COLO668 (cell line): ENCODE measurements around the gene ERGIC1.
"Not testable (repeated sequence)": the region's sequence is repeated elsewhere in the genome, so short reads cannot be mapped to it uniquely, and the experiment has no call there.

Source experiments
- DNase-seq: peaks from one replicate; lab custom pipeline; 2025; ENCODE audit not compliant: unreplicated experiment; lab: John Stamatoyannopoulos, UW

The ERGIC1 gene, protein sequence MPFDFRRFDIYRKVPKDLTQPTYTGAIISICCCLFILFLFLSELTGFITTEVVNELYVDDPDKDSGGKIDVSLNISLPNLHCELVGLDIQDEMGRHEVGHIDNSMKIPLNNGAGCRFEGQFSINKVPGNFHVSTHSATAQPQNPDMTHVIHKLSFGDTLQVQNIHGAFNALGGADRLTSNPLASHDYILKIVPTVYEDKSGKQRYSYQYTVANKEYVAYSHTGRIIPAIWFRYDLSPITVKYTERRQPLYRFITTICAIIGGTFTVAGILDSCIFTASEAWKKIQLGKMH

DNA sequence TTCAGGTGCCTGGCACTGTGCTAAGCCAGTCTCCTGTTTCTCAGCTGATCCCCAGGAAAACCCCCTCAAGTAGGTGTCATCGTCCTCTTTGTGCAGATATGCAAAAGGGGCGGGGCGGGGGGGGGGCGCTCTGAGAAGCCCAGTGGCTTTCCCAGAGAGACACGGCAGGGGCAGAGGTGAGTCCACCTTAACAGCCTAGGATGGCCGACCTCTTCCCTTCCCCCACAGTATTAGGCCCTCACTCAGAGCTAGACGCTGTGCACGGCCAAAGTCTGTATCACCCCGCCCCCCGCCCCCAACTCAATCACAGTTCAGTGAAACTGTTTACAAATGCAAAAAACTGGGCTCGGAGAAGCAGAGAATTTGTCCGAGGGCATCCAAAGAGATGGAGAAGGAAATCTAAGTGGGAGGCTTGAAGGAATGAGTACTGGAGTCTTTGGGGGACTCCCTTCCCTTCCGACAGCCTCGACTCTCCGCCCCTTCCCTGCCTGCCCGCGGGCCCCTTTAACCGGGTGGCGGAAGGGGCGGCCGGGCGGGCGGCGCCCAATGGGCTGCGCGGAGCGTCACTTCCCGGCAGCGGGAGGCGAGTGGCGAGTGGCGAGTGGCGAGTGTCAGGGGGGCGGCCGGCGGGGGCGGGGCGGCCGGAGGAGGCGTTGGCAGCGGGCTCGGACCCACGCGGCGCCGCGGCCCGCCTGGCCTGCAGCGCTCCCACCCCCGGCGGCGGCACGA is at the start of gene ERGIC1:
TSS of gene ERGIC1 (plus strand) at position 566 of the 729 bp plus-strand sequence. CDS start at position 729, 163 bp downstream.
- peak; percentile 76 for DNase-seq

DNA sequence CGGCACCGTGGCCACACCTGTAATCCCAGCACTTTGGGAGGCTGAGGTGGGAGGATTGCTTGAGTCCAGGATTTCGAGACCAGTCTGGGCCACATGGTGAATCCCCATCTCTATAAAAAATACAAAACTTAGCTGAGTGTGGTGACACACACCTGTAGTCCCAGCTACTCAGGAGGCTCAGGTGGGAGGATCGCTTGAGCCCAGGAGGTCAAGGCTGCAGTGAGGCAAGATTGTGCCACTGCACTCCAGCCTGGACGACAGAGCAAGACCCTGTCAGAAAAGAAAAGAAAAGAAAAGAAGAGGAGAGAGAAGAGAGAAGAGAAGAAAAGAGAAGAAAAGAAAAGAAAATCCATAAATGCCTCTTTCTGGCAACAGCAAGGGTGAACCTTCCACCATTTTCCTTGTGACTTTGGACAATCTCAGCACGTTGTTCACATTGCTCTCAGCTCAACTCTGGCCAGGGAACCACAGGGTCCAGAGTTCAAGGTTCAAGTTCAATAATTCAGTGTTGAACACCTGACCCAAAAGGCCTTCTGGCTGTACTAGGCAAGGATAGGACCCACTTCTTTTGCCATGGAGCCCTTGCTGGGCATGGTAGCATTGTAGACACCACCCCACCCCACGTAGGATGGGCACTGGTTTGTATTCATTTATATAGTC is 48.5 kb upstream of the ERGIC1 start:
- no peak for DNase-seq

DNA sequence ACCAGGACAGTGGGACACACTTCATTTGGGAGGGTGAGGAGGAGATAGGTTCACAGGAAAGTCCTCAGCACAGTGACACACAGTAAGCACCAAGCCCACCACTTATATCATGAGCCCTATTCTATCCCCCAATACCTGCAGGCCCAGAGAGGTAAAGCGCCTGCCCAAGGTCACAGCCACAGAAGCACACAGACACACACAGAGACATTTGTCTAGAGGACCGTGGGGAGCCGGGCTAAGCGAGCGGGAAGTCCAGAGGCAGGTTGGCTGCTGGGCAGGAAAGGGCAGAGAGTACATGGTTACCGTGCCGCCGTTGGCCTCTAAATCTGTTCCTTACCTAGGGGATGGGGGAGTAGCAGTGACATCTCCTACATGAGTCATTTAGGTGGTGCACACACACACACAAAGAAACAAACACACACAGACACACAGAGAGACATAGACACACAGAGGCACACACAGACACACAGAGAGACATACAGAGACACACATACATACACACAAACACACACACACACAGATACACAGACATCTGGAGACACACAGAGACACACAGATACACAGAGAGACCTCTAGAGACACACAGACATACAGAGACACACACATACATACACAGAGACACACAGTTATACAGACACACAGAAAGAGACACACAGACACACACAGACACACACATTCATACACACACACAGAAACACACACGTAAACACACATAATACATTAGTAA is 47.2 kb upstream of the ERGIC1 start:
- DNase-seq: no peak

DNA sequence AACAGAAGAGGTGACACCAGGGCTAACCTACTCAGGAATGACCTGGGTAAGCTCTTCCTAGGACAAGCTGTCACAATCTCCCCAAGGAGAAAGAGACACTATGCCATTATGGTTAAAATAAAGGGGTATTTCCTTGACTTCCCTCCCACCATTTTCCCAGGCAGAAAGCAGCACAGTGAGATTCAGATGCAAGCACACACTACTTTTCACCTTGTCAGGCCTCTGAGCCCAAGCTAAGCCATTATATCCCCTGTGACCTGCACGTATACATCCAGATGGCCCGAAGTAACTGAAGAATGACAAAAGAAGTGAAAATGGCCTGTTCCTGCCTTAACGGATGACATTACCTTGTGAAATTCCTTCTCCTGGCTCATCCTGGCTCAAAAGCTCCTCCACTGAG is 46.5 kb upstream of the ERGIC1 start:
- DNase-seq: not testable (repeated sequence)

DNA sequence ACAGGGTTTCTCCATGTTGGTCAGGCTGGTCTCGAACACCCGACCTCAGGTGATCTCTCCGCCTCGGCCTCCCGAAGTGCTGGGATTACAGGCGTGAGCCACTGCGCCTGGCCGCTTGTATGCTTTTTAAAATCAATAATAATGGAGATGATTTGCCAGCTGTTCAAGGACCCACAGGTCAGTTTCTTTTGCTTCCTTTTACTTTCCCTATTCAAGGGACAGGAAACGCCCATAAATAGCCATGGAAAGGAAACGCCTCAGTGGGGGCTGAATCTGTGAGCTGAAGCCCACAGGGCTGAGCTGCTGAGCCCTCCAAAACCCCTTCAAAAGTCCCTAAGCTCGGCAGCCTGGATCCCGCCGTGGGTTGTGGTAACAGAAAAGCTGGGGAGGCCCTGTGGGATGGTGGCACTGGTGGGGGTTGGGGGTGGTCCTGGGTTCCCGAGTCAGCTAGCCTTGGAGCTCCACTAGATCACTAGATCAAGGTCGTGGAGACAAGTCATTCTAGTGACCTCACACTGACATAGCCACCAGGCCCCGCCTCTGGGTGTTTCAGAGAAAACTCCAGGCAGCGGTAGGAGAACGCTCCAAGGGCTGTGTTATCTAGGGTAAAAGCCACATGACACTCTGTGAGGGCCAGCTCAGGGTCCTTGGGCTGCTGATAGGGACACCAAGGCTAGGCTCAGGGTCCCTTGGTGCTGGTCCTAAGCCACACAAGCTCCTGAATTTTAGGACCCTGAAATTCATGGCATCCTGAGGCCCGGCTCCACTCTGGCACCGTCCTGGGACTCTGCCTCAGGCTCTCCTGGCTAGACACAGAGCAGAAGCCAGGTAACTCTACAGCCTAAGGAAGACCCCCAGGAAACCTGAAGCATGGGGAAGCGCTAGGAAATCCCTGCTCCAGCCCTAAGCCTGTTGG is 45.0 kb upstream of the ERGIC1 start:
- no peak for DNase-seq

DNA sequence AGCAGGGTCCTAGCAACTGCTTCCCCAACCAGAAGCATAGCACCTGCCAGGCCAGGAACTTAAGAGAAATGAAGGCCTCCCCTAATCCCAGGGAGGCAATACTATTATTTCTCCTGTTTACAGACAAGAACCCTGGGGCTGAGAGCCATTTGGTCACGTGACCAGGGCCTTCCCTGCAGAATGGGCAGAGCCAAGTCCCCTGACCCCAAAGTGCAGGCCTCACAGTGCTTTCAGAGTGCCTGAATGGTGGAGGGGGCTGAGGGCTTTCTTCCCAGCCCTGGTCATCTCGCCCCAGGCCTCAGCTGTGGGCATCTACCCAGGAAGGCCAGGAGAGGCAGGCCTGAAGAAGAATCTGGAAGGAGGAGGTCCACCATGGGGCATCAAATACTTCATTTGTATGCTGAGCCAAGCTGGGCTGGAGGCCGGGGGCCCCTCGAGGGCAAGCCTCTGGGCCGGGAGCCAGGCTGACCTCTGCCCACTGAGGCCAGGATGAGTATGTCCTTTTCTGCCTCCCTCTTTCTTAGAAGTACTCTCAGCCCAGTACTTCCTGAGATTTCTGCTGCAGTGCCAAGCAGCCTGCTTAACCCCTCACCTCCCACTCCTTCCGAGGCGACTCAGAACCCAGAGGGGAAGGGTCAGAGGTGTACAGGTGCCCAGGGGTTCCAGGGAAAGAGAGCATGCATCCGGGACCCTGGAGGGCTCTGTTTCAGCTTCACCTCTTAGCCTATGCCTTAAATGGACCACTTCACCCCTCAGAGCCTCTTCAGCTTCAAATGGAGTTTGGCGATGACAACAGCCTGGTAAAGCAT is 44.2 kb upstream of the ERGIC1 start:
- DNase-seq: no peak

DNA sequence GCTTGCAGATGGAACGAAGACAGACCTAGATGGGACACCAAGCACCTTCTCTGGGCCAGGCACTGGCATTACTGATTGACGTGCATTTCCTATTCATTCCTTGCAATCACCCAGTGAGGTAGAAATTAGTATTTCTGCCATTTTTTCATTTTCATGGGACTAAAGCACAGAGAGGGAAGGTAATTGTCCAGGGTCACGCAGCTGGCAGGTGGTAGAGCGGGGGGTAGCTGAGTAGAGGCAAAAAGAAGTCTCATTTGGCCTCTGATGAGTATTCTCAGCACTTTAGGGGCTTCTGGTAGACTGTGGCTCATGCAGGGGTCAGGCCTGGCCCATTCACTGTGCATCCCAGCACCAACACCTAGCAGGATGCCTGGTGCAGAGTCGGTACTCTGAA is 43.6 kb upstream of the ERGIC1 start:
- no peak for DNase-seq

DNA sequence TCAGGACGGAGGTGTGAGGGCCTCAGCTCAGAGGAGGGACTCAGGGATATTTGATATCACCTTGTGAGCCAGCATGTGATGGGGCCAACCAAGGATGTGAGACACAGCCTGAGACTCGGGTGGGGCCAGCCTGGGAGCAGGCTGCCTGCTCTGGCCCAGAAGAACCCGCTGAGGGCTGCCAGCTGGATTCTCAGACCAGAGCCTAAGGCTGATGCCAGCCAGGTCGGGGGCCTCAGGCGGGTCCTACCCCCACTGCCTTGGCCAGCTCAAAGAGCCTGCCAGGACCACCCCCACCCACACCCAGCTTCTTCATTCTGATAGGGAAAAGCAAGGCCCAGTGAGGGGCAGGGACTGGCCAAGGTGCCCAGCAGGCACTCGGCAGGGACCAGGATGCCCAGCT is 42.8 kb upstream of the ERGIC1 start:
- DNase-seq: no peak

DNA sequence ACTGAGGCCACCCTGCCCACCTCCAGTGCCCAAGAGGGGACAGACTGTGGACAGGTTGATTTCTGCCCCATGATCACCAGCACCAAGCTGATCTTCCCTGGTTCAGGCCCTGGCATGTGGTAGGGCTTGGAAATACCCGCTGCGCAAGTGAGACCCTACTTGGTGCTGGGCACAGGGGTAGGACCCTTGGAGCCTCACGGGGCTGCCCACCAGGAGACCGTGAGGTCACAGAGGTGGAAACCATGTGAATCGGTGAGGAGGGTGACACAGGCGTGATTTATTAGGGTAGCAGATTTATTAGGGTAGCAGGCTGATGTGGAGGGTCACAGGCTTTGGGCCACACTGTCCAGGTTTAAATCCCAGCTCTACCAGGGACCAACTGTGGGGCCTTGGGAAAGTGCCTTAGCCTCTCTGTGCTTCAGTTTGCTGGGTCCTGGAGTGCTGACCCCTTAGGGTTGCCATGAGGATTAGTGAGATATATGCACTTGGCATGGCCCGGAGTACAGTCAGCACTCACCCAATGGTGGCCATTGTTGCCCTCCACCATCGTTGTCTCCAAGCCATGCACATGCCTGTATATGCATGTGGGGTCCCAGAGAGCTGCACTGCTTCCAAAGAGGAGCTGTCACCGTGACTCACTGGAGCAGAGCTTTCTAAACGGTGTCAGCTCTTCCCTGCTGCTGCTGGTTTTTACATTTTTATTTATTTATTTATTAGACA is 42.2 kb upstream of the ERGIC1 start:
- DNase-seq: no peak

DNA sequence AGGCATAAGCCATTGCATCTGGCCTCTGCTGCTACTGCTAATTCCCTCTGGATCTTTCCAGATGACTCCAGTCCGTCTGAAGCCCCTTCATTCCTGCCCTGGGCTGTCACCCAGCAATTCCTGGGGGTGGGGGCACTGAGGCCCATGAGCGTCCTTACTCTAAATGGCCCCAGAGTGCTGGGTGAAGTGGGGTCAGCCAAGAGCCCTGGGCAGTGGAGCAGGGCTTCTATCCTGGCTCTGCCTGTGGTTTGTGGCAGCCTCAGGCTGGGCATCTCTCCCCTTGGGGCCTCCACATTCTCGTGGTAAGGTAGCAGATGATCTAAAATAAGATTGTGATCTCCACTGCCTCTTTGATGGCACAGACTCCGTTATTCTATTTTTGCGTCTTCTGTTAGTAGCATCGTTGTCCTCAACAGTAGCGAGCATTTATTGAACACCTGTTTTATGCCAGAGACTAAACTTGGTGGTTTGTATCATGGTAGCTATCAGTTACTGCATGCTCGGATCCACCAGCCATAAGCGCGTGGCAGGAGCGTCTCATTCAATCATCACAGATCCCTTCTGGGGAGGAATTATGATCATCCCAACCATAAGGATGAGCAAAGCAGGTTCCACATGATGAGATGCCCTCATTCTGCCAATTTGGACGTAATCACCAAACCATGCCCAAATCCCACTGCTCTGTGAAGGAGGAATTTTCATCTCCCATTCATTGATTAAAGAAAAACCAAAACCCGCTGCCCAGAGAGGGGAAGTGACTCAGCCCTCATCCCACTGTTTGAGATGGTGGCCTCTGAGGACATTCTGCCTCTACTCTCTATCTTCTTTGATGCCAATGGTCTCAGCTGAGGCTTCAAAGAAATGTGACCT is 41.1 kb upstream of the ERGIC1 start:
- no peak for DNase-seq

DNA sequence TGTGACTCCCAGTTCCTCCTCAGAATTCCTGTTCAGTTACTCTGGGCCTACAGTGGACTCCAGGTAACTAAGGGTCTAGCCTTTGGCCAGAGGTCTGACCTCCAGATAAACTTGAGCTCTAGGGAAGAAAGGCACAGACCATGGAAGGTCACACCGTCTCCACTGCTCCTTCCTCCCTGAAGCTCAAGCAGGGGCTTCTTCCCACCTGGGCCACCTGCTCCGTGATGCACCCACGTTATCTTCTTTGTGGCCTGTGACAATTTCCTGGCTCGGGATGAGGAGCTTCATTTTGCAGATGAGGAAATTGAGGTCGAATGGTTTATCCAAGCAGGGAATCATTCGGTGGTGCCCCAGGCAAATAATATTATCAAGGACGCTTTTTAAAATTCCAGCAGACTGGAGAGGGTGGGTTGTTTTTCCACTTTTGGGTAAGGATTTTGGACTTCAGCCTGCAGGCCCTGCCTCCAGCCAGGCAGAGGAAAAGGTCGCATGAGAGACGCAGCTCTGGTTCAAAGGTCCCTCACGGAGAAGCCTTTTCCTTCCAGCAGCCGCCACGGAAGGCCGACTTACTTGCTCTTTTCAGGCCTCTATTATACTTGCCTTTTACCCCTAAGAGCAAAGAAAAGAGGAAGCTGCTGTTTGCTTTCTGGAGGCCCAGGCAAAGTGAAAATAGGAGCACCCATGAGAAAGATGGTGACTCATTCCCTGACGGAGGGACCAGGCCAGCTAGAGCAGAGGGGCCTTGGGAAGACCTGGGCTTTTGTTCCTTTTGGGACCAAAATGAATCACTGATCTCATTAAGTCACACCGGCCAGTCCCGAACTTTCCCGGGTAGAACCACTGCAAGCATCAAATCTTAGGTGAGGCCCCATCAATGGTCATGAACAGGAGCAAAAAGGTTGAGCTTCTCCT is 40.2 kb upstream of the ERGIC1 start:
- no peak for DNase-seq

DNA sequence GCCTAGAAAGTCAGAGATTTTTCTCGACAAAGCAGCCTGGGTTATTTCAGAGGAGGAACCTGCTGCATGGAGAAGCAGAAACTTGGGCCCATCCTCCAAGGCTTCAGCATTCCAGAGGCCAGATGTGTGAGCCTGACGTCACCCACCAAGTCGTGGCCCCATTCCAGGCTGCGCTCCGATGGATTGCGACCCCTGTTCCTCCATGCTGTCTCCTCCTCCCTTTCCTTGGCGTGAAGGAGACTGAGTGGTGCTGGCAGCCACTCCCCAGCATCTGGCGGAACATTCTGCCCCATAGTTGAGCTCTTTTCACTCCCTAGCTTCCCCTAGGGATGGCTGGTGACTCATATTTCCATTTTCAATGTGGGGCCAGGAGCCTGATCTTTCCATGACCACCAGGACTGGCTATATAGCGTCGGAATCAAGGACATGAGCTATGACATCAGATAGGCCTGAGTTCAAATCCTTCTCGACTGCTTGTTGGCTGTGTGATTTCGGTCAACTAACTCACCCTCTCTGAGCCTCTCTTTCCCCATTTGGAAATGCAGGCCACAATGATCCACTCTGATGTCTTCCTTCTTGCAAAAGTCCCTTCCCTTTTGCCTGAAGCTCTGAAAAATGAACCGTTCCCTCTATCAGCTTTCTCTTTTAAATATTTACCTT is 38.6 kb upstream of the ERGIC1 start:
- no peak for DNase-seq

DNA sequence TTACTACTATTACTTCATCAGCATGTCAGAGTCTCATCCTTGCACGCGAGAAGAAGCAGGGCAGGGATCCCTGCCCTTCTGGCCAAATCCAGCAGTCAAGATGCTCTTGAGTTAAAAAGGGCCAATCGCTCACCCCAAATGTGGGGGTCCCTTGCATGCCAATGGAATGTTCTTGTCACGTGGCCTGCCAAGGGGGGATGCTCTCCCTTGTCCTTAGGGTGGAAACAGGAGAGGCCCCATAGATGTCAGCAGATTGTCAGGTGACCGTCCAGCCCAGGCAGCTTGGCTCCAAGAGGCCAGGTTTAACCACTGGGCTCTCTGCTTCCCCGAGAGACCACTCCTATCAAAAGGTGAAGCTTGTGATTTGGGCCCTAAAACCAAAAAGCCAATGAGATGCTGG is 37.7 kb upstream of the ERGIC1 start:
- DNase-seq: no peak

DNA sequence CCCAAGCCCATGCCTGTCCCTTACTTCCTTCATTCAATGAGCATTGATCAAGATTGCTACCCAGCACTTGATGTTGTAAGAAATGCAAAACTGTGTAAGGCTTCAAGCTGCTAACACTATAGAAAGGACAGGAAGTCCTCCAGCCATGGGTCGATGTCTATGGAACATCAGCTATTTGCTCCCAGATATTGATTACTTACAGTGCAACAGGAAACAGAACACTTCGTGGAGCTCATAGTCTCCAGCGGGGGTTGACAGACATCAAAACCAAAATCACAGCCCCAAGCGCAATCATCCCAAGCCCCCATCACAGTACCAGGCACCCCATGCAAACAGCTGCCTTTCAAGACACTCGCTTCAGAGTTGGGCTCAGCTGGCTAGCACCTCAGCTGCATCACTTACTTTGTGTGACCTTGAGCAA is 36.3 kb upstream of the ERGIC1 start:
- DNase-seq: no peak

DNA sequence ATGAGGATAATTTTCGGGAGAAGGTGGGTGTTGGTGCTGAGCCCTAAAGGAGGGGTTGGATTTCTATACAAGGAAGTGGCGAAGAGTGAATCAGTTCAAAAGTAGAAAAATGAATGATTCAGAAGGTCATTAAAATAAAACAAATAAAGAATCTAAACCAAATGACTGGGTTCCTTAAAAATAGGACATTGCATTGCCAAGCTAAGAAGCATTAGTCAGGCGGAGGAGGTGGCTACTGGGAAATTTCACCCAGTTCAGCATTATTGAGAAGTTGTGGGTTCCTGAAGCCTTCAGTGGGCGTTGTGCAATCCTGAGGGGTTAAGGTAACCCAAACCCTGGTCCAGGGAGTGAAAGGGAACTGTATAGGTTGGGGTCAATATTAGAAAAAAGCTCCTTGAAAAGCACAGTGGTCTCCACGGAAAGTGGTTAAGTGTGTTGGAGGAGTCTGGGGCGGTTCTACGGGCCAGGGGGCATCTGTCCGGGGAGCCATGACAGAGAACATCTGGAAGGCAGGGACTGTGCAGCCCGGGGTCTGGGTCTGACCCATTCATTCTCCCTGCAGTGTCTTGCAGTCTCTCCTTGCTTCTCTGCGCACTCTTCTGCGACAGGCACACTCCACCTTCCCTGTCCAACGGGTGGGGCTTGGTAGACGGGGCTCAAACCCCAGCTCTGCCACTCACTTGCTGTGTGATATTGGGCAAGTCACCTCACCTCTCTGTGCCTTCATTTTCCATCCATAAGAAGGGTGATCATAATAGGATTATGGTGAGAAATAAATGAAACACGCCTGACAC is 35.4 kb upstream of the ERGIC1 start:
- DNase-seq: no peak

DNA sequence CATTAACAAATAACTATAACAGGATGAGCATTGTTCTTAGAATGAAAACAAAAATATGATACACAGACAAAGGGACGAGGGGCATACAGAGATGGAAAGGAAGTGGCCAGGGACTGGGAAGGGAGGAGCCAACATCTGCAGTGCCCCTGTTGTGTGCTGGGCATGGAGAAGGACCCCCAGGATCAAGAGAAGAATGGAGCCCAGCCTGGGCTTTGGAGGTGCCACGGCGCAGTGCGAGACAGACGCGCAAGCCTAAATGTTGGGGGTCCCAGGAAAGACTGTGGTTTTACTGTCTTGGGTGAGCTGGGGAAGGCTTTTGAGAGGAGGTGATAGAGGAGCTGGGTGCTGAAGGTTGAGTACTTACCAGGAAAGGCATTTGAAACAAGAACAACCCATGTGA is 34.6 kb upstream of the ERGIC1 start:
- DNase-seq: no peak
